Activated CD4-positive, alpha-beta T cell treated with anti-CD3 and anti-CD28 coated beads, Interleukin-2, amount 50 U/mL, for 1 hour (primary cell): ENCODE results near the gene MYO3B.

Experiments
- DNase-seq: peaks from one replicate; pipeline ENCODE4 v3.0.0-alpha.2; 2020

MYO3B gene, protein sequence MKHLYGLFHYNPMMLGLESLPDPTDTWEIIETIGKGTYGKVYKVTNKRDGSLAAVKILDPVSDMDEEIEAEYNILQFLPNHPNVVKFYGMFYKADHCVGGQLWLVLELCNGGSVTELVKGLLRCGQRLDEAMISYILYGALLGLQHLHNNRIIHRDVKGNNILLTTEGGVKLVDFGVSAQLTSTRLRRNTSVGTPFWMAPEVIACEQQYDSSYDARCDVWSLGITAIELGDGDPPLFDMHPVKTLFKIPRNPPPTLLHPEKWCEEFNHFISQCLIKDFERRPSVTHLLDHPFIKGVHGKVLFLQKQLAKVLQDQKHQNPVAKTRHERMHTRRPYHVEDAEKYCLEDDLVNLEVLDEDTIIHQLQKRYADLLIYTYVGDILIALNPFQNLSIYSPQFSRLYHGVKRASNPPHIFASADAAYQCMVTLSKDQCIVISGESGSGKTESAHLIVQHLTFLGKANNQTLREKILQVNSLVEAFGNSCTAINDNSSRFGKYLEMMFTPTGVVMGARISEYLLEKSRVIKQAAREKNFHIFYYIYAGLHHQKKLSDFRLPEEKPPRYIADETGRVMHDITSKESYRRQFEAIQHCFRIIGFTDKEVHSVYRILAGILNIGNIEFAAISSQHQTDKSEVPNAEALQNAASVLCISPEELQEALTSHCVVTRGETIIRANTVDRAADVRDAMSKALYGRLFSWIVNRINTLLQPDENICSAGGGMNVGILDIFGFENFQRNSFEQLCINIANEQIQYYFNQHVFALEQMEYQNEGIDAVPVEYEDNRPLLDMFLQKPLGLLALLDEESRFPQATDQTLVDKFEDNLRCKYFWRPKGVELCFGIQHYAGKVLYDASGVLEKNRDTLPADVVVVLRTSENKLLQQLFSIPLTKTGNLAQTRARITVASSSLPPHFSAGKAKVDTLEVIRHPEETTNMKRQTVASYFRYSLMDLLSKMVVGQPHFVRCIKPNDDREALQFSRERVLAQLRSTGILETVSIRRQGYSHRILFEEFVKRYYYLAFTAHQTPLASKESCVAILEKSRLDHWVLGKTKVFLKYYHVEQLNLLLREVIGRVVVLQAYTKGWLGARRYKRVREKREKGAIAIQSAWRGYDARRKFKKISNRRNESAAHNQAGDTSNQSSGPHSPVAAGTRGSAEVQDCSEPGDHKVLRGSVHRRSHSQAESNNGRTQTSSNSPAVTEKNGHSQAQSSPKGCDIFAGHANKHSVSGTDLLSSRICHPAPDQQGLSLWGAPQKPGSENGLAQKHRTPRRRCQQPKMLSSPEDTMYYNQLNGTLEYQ (N-terminal part only)

GRCh38 chr2:170177950-170178781, at the start of gene MYO3B:
Gene MYO3B (plus strand): TSS chr2:170178147. CDS start chr2:170178288, 141 bp downstream.
- DNase-seq, result no peak

- no peak for DNase-seq
These were observed 38.5 kb upstream of the MYO3B start for GRCh38 chr2:170139276-170139967.

DNA sequence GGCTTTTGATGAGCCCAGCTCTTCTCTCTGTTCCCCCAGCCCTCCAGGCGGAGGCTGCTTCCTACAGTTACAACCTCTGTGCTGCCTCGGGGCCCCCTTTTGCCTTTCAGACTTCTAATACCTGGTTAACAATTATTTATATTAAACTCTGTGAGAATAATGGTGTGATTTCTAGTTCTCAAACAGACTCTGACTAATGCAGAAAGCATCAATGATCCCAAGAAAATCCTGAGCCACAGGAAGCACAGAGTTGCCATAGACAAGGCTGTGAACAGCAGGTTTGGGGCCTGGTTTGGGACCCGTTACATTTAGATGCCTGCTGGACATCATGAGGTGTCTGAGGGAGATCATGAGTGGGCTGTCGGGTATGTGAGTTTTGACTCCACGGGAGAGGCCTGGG, 37.4 kb upstream of the MYO3B start:
- DNase-seq, result no peak

- DNase-seq, result no peak
These were observed 36.1 kb upstream of the MYO3B start for GRCh38 chr2:170141865-170142264.

GRCh38 chr2:170142502-170142901, 35.4 kb upstream of the MYO3B start:
- DNase-seq, result no peak

GRCh38 chr2:170143045-170143717, 34.8 kb upstream of the MYO3B start:
- DNase-seq, result no peak

DNA sequence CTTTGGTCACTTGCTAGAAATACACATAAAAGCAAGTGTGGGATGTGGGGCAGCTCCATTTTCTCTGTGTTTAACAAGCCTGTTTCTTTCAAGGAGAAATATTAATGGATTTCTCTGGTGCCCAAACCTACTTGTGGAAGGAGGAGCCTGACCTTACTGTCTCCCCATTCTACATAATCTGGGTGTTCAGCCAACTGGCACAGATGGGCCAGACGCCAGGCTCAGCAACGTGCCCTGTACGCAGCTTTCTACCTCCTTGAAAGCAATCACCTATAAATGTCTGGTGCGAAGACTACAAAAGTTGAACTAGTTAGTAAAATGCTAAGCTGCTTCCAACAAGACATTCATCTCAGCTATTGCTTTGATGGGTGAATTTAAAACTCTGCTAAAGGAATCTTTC, 33.2 kb upstream of the MYO3B start:
- no peak for DNase-seq

DNA sequence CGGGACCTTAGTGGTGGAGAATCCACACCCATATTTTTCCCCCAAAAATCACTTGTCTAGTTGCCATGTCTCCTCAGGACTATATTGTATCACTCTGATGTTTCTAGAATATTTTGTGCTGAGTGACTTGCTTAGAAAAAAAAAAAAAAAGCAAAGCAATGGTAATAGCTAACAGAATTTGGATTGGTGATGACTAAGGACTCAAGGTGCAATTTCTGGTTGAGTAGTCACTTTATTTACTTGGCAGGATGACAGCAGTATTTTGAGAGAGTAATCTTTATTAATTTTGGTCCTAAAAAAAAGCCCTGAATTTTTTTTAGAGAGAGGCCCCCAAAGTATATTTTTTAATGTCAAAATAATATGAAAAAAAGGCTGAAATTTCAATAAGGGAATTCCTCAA, 32.8 kb upstream of the MYO3B start:
- no peak for DNase-seq

DNA sequence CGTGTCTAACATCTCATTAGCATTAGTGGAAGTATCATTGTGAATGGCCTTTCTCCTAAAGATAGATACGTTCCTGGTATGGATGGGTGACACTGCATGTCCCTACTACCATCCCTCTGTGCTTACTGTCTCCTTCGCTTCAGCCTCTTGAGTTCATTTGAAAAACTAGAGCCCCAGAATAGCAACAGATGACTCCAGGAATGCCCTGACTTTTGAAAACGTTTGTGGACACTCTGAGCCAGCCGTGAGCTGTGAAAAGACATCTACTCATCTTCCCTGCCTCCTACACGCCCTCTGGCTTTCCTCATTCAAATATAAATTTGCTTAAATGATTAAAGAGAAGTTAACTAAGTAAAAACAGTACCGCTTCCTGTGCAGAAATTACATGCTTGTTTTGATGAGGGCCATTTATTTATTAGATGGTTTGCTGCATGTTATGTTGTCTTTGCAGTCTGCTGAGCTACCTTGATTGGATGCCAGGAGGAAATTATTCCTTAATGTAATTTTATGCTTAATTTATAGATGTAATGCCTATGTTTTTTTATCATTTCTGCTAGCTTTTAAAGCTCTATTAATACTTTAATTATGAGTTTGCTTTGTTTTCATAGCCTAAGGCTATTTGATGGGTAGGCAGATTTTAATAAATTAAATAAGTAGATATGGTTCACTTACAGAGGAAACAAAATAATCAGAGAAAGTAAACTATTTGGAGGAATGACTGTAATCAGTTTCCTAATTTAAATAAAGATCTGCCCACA, 32.1 kb upstream of the MYO3B start:
- no peak for DNase-seq

- DNase-seq, result no peak
These were observed 31.2 kb upstream of the MYO3B start for GRCh38 chr2:170146784-170147183.

- no peak for DNase-seq
These were observed 30.4 kb upstream of the MYO3B start for GRCh38 chr2:170147576-170147975.

GRCh38 chr2:170148161-170148560, 29.8 kb upstream of the MYO3B start:
- DNase-seq, result no peak

GRCh38 chr2:170152421-170152820, 25.5 kb upstream of the MYO3B start:
- no peak for DNase-seq

GRCh38 chr2:170155022-170155722, 22.8 kb upstream of the MYO3B start:
- no peak for DNase-seq

DNA sequence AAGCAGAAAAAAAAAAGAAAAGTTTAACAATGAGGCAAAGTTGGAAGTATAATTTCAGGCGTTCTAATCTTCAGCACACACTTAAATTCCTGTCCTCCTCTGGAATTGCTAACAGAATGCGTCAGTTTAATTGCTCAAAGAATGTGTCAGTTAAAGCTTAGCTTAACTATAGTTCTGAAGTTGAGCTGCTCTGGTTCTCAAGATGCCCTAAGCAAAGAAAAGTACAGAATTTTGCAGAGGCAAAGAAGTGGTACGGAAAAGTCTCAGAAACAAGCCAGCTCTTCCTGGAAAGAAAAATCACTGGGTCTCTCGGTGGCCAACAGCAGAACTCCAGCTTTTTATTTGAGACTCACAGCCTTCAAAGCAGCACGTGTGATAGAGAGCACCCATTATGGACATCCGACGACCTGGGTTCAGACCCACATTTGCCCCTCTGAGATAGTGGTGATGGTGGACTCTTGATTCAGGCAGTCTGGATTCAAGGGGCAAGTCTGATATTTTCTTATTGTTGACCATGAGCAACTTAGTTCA, 22.2 kb upstream of the MYO3B start:
- DNase-seq, result no peak

DNA sequence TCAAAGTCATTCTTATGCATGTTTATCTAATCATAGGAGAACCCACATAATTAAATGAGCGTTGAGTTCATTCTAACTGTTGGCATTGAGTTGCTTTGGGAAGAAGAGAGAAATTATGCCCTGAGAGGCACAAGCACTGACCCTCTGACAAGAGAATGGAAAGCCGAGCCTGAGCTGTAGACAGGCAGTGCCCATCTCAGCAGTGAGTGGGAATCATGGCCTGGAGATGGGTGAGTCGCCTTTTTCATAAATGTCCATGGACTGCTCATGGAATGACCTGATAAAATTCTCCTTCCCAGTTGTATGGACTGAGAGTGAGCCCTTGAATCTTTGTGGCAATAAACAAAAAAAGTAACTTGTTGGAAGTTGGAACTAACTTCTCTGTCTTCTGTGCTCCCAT, 21.4 kb upstream of the MYO3B start:
- no peak for DNase-seq

- no peak for DNase-seq
These were observed 20.8 kb upstream of the MYO3B start for GRCh38 chr2:170157025-170157684.

DNA sequence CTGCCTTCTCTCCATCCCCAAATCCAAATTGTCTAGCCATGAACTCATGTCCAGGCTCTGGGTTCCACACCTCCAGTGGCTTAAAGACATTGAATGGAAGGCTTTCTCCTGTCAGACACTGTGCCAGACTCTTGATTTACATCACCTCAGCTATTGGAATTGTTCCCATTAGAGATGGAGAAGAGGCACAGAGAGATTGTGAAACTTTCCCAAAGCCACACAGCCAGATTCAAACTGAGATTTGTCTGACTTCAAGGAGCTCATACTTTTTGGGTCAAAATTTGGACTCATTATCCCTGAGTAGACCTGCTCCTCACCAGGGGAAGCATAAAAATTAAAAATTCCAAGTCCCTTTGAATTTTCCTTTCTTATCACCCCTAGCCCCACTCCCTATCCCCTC, 18.9 kb upstream of the MYO3B start:
- DNase-seq, result no peak
